IPS-20b (cell line): ENCODE data around the gene CDH20.
"Not testable (repeated sequence)": the region's sequence is repeated elsewhere in the genome, so short reads cannot be mapped to it uniquely, and the experiment has no call there.

Experiments used
- H3K27ac ChIP-seq: one replicate; pipeline ENCODE4 v1.5.1; 2013; ENCODE audit warnings: low read length
- H3K27me3 ChIP-seq: 2 replicates; pipeline ENCODE4 v1.6.1; 2013; ENCODE audit warnings: mild to moderate bottlenecking, low read length, inconsistent platforms; ENCODE audit not compliant: insufficient read depth
- H3K36me3 ChIP-seq: 2 replicates; pipeline ENCODE4 v1.6.1; 2013; ENCODE audit warnings: low read depth, mild to moderate bottlenecking, inconsistent platforms, low read length, moderate library complexity; ENCODE audit not compliant: insufficient read depth
- H3K4me1 ChIP-seq: 2 replicates; pipeline ENCODE4 v1.6.1; 2013; ENCODE audit warnings: mild to moderate bottlenecking, control low read depth, inconsistent platforms, low read length, moderate library complexity; ENCODE audit not compliant: insufficient read depth
- H3K4me3 ChIP-seq: 2 replicates; pipeline ENCODE4 v1.5.1; 2013; ENCODE audit warnings: mild to moderate bottlenecking, low read length, inconsistent platforms
- H3K9ac ChIP-seq: 2 replicates; pipeline ENCODE4 v1.6.1; 2013; ENCODE audit warnings: low read depth, mild to moderate bottlenecking, inconsistent platforms, low read length, moderate library complexity
- H3K9me3 ChIP-seq: 2 replicates; pipeline ENCODE4 v1.6.1; 2013; ENCODE audit warnings: mild to moderate bottlenecking, low read depth, low read length, inconsistent platforms; ENCODE audit not compliant: insufficient read depth

The CDH20 gene

GRCh38 chr18:61352059-61352458, 18.8 kb downstream of the CDH20 start:
- Histone ChIP-seq H3K27ac (no peak overlapping the region), H3K4me3 (no peak overlapping the region), H3K27me3 (no peaks in the 10 kb centered on the region), H3K36me3 (no peaks in the 10 kb centered on the region), H3K9ac (no peak overlapping the region), H3K9me3 (no peaks in the 10 kb centered on the region), H3K4me1 (peaks cover 4% of the 10 kb centered on the region; the same call in 1 of the 2 replicates)

GRCh38 chr18:61352611-61353010, 19.4 kb downstream of the CDH20 start:
- Histone ChIP-seq H3K9ac (no peak overlapping the region), H3K9me3 (no peaks in the 10 kb centered on the region), H3K4me3 (no peak overlapping the region), H3K27me3 (no peaks in the 10 kb centered on the region), H3K4me1 (peaks cover 5% of the 10 kb centered on the region; the same call in 1 of the 2 replicates), H3K27ac (no peak overlapping the region), H3K36me3 (no peaks in the 10 kb centered on the region)

GRCh38 chr18:61360404-61361383, 27.5 kb downstream of the CDH20 start:
- Histone ChIP-seq H3K9me3 (no peaks in the 10 kb centered on the region), H3K9ac (no peak overlapping the region), H3K36me3 (no peaks in the 10 kb centered on the region), H3K4me3 (no peak overlapping the region), H3K27ac (no peak overlapping the region), H3K4me1 (peaks cover 5% of the 10 kb centered on the region; the same call in 1 of the 2 replicates), H3K27me3 (no peaks in the 10 kb centered on the region)

- Histone ChIP-seq H3K4me3 (no peak overlapping the region), H3K36me3 (no peaks in the 10 kb centered on the region), H3K4me1 (no peaks in the 10 kb centered on the region), H3K27ac (no peak overlapping the region), H3K9ac (no peak overlapping the region), H3K9me3 (no peaks in the 10 kb centered on the region), H3K27me3 (no peaks in the 10 kb centered on the region)
Observed at GRCh38 chr18:61362511-61362910, 29.3 kb downstream of the CDH20 start.

- Histone ChIP-seq H3K9me3 (no peaks in the 10 kb centered on the region), H3K27me3 (no peaks in the 10 kb centered on the region), H3K9ac (no peak overlapping the region), H3K4me1 (no peaks in the 10 kb centered on the region), H3K36me3 (no peaks in the 10 kb centered on the region), H3K27ac (no peak overlapping the region), H3K4me3 (no peak overlapping the region)
Observed at GRCh38 chr18:61364953-61365352, 31.7 kb downstream of the CDH20 start.

GRCh38 chr18:61368001-61368400, 34.8 kb downstream of the CDH20 start:
- no peaks in the 10 kb centered on the region for H3K9me3 ChIP-seq
- no peaks in the 10 kb centered on the region for H3K27me3 ChIP-seq
- H3K9ac ChIP-seq: no peak overlapping the region
- H3K4me1 ChIP-seq: no peaks in the 10 kb centered on the region
- no peaks in the 10 kb centered on the region for H3K36me3 ChIP-seq
- no peak overlapping the region for H3K4me3 ChIP-seq
- H3K27ac ChIP-seq: no peak overlapping the region

- H3K9me3 ChIP-seq, H3K36me3 ChIP-seq, H3K4me1 ChIP-seq, H3K9ac ChIP-seq, H3K27ac ChIP-seq, H3K27me3 ChIP-seq, H3K4me3 ChIP-seq: not testable (repeated sequence)
Observed at GRCh38 chr18:61369671-61370070, 36.4 kb downstream of the CDH20 start.

- Histone ChIP-seq H3K9me3 (no peaks in the 10 kb centered on the region), H3K9ac (no peak overlapping the region), H3K4me1 (no peaks in the 10 kb centered on the region), H3K36me3 (no peaks in the 10 kb centered on the region), H3K27me3 (no peaks in the 10 kb centered on the region), H3K4me3 (no peak overlapping the region), H3K27ac (no peak overlapping the region)
Observed at GRCh38 chr18:61371111-61371510, 37.9 kb downstream of the CDH20 start.

GRCh38 chr18:61379827-61380226, 46.6 kb downstream of the CDH20 start:
- Histone ChIP-seq H3K9ac (no peak overlapping the region), H3K27me3 (no peaks in the 10 kb centered on the region), H3K27ac (no peak overlapping the region), H3K9me3 (no peaks in the 10 kb centered on the region), H3K4me1 (no peaks in the 10 kb centered on the region), H3K36me3 (no peaks in the 10 kb centered on the region), H3K4me3 (no peak overlapping the region)

- no peaks in the 10 kb centered on the region for H3K4me1 ChIP-seq
- H3K27ac ChIP-seq: no peak overlapping the region
- H3K9me3 ChIP-seq: no peaks in the 10 kb centered on the region
- H3K36me3 ChIP-seq: no peaks in the 10 kb centered on the region
- H3K27me3 ChIP-seq: no peaks in the 10 kb centered on the region
- H3K9ac ChIP-seq: no peak overlapping the region
- H3K4me3 ChIP-seq: no peak overlapping the region
Observed at GRCh38 chr18:61388010-61388409, 54.8 kb downstream of the CDH20 start.

- Histone ChIP-seq H3K9ac (no peak overlapping the region), H3K4me1 (no peaks in the 10 kb centered on the region), H3K4me3 (no peak overlapping the region), H3K9me3 (no peaks in the 10 kb centered on the region), H3K36me3 (no peaks in the 10 kb centered on the region), H3K27me3 (no peaks in the 10 kb centered on the region), H3K27ac (no peak overlapping the region)
Observed at GRCh38 chr18:61394983-61395382, 61.8 kb downstream of the CDH20 start.

- H3K4me3 ChIP-seq: no peak overlapping the region
- no peak overlapping the region for H3K27ac ChIP-seq
- H3K4me1 ChIP-seq: no peaks in the 10 kb centered on the region
- no peak overlapping the region for H3K9ac ChIP-seq
- H3K36me3 ChIP-seq: no peaks in the 10 kb centered on the region
- H3K9me3 ChIP-seq: no peaks in the 10 kb centered on the region
- no peaks in the 10 kb centered on the region for H3K27me3 ChIP-seq
Observed at GRCh38 chr18:61397222-61397621, 64.0 kb downstream of the CDH20 start.
